ENCODE measurements around the gene VDAC2.
"Not testable (repeated sequence)": the region's sequence is repeated elsewhere in the genome, so short reads cannot be mapped to it uniquely, and the experiment has no call there.

The VDAC2 gene, protein sequence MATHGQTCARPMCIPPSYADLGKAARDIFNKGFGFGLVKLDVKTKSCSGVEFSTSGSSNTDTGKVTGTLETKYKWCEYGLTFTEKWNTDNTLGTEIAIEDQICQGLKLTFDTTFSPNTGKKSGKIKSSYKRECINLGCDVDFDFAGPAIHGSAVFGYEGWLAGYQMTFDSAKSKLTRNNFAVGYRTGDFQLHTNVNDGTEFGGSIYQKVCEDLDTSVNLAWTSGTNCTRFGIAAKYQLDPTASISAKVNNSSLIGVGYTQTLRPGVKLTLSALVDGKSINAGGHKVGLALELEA
- 52.5 to 108 (median 81.5) reads per million in 4 donors for total RNA-seq

DNA sequence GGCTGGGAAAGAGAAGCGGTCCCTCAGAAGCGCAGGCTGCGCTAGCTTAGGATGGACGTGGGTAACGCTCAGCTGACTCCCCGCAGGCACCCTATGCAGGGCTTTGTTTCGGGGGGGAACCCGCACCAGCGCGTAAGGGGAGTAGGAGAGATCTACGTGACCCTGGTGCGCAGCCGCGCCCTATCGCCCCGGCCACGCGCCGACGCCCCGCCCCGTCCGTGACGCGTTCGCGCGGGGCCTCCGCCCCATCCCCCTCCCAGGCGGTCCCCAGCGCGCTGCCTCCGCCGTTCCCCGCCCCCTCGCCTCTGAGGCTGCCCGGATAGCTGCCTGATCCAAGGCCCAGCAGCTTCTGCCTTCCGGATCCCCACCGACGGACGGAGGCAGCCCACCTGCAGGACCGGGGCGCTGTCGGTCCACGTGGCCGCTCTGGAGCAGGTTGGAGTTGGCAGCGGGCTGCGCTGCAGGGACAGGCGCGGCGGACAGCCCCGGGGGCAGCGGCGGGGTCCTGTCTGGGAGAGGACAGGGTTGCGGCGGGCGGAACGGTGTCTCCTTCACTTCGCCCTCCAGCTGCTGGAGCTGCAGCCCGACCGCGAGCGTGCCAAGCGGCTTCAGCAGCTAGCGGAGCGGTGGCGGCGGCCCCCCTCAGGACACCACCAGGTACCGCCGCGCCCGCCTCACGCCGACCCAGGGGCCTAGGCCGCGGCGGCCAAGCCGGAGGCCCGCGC is at the start of gene VDAC2:
Gene VDAC2 (plus strand): TSS at position 515 of the 725 bp plus-strand sequence. CDS start 363 bp downstream, outside the sequence.
- DNase-seq = peak; percentile 89 to 95 (median 91)

DNA sequence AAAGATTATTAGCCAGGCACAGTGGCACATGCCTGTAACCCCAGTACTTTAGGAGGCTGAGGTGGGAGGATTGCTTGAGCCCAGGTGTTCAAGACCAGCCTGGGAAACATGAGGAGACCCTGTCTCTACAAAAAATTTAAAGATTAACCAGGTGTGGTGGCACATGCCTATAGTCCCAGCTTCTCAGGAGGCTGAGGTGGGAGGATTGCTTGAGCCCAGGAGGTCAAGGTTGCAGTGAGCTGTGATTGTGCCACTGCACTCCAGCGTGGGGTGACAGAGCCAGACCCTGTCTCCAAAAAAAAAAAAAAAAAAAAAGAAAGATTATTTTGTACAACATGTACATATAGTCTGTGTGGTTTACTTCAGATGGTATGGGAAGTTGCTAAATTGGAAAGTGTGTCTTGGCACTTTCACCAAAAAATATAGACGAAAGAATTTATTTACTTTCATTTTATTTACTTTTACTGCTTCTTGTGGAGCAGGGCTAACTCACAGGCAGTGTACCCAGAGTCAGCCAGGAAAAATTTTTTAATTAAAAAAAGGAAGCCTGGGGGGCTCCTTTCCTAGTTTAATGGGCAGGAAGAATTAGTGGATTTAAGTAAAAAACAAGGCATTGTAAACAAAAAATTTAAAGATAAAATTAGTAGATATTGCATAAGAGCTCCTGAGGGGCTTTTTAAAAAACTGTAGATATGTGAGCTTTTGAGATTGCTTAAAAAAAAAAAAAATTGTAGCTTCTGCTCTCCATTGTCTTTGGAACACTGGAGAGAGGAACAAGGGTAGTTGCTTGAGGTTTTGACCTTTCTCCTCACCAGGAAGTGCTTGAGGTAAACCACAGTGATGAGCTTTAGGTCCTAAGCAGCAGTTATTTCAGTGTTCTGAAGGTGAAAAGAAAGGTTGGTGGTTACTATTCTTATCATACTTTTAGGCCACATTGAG is 44.6 kb upstream of the VDAC2 start:
- DNase-seq = peak in 1 of 5 donors; percentile 58

DNA sequence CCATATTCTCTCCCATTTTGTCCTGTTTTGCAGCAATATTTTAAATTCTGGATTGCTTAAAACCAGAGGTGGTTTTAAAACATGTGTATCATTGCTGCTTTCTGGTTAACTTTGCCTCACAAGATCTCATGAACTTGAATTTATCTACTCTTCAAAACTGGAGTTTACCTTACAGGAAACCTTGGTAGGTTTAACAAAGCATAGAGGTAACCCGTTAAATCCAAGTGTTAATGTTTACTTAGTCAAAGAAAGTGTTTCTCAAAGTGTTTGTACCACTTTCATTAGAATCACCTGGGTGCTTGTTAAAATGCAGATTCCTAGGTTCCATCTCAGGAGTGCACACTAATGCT is 44.0 kb upstream of the VDAC2 start:
- no peak for DNase-seq

DNA sequence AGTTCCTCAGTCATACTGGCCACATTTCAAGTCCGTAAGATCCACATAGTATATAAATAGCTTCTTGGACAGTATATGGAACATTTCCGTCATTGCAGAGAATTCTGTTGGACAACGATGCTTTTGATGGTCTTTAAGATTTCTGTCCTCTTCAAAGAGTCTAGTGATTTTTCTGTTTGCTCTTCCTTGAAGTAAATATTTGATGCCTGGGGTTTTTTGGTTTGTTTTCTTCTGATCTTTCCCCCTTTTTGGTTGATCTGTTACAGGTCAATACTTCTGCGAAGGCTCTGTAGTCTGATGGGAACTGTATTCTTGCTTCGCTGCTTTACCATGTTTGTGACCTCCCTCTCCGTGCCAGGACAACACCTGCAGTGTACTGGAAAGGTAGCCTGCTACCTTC is 42.3 kb upstream of the VDAC2 start:
- no peak for DNase-seq

- DNase-seq = no peak
Observed at GRCh38 chr10:75170215-75170614, 40.4 kb upstream of the VDAC2 start.

DNA sequence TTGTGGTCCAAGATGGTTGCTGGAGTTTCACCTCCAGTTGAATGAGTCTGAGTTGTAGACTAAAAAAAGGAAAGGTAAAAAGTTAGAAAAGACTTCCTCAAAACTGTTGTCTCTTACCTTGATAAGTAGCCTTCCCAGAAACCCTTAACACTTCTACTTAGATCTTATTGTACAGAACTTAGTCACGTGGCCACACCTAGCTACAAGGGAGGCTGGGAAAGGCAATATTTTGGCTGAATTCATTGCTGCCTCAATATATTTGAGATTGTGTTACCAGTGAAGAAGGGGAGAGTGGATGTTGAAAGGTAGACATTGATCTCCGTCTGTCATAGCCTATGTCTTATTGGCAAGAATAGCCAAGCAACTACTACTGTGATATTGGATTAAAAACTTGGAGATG is 35.5 kb upstream of the VDAC2 start:
- DNase-seq = no peak

GRCh38 chr10:75176046-75176445 is 34.5 kb upstream of the VDAC2 start:
- DNase-seq = no peak

- DNase-seq = no peak
Observed at GRCh38 chr10:75176736-75177135, 33.9 kb upstream of the VDAC2 start.

- DNase-seq = no peak
Observed at GRCh38 chr10:75179657-75180177, 30.9 kb upstream of the VDAC2 start.

DNA sequence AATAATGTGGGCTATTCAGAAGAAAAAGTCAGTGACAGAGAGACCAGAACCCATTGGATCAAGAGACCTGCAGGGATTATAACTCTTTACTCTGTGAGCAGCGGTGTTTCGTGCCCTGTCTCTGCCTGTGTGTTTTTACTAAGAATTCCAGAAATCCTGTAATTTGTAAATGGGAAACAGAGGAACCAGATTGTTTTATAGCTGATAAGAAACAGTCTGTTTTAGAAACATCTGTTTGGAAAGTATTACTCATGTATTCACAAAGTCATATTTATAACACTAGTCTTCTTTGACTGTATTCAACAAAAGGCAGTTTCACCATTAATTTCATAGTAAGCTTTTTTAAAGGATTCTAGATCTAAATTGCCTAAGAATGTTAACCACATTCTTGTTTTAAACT is 30.0 kb upstream of the VDAC2 start:
- DNase-seq = no peak

GRCh38 chr10:75181073-75181472 is 29.5 kb upstream of the VDAC2 start:
- peak in 1 of 5 donors; percentile 2 for DNase-seq

GRCh38 chr10:75186310-75186709 is 24.3 kb upstream of the VDAC2 start:
- DNase-seq = no peak

- peak; percentile 37 to 74 (median 59) for DNase-seq
Observed at GRCh38 chr10:75187961-75188426, 22.6 kb upstream of the VDAC2 start.

GRCh38 chr10:75188522-75188921 is 22.1 kb upstream of the VDAC2 start:
- not testable (repeated sequence) for DNase-seq

GRCh38 chr10:75189266-75190096 is 21.1 kb upstream of the VDAC2 start:
- DNase-seq = no peak

DNA sequence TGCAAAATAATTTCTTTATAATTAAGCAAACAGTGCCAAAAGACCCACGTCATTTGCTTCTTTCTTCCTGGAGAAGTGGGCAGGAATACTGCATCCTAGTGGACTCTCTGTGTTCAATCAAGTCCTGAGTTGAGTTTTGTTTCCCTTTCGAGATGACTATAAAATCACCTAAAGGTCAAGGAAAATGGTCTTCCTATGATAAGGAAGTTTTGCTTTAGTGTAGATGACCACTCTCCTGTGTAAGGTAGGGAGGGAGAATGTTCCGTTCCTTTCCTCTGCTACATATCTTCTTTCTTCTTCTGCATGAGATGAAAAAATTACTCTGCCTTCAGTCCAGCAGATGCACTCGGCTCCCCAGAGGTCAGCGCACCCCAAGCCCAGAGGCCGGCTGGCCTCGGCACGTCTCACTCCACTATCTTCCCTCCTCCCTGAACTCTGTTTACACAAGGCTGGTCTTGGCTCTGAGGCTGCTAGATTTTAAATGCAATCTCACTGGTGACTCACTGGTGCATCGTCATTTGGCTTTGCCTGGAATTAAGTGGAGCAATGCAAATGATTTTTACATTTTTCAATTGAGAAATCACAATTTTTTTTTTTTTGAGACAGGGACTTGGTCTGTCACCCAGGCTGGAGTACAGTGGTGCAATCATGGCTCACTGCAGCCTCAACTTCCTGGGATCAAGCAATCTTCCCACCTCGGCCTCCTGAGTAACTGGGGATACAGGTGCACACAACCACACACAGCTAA is 18.6 kb upstream of the VDAC2 start:
- DNase-seq = no peak

DNA sequence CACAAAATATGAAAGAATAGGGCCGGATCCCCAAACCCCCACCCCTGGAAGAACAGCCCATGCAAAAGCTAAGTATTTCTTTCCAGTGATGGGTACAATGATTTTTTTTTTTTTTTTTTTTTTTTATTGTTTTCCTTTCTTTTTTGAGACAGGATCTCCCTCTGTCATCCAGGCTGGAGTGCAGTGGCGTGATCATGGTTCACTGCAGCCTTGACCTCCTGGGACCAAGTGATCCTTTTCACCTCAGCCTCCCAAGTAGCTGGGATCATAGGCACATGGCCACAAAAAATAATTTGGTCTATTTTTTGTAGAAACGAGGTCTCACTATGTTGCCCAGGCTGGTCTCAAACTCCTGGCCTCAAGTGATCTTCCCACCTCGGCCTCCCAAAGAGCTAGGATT is 16.0 kb upstream of the VDAC2 start:
- DNase-seq = not testable (repeated sequence)

DNA sequence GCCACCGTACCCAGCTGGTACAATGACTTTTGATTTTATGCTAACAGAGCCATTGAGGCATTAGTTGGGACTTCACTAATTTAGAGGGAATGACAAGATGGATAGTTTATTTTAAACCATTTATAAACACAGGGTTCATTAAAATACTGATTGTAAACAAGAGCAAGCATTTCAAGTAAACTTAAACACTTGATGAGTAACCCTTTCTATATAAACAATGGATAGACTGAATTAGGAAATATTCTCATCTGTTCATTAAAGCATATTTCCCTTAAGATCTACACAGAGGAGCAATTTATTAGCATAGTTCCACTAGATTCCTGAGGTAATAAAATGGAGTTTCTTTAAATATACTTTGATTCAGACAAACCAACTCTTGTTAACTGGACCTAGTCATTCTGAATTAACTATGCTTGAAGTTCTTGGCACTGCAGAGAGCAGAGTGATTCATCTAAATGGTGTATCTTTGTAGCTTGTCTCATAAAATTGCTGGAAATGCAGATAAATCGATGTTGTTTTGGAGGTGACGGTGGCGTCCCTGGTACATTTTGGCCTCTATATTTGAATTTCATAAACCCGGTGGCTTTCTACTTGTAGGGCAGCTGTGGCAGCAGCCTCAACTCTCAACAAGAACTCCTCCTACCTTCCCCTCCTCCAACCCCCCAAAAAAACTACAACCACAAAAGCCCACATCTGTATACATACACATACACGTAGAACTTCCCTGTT is 15.4 kb upstream of the VDAC2 start:
- DNase-seq = no peak

GRCh38 chr10:75197066-75197465 is 13.5 kb upstream of the VDAC2 start:
- DNase-seq = no peak

DNA sequence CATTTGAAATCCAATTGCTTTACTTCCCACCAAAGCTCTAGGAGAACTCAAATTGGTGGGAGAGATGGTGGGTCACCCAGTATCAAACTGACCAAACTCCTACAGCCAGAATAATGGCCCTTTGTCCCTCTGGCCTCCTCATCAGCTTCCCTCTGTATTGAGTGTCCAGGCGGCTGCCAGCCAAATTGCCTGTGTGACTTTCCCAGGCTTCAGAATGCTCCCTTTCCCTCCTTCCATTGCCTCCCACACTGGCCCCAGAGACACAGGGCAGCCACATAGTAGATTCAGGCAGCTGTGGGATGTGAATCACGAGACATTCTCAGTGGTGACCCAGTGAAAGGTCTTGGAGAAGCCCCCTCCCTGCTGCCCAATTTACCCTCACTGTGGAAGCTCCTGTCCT is 12.7 kb upstream of the VDAC2 start:
- DNase-seq = no peak
